Peyer's patch (tissue), 4 donors: ENCODE data around the gene TOPORS. TPM values are rescaled to one million over a fixed set of nuclear protein-coding genes. Genes with fewer than 3 reads are reported as not detected.

Source experiments
- DNase-seq, 3 donors: peaks; one replicate each; pipeline ENCODE4 v3.0.0-alpha.2; 2017 to 2019
- H3K27ac ChIP-seq, 4 donors: fragments of 200-600 bp; sonication (generic); one replicate each; pipeline ENCODE4 v1.5.1; 2016 to 2019
- H3K27me3 ChIP-seq, 2 donors: fragments of 200-600 bp; sonication (generic); one replicate each; pipeline ENCODE4 v1.5.1; 2019
- H3K36me3 ChIP-seq, 3 donors: fragments of 200-600 bp; sonication (generic); one replicate each; pipeline ENCODE4 v1.5.1; 2016 to 2019
- H3K4me1 ChIP-seq, 4 donors: fragments of 200-600 bp; sonication (generic); one replicate each; pipeline ENCODE4 v1.5.1; 2016 to 2019
- H3K4me3 ChIP-seq, 4 donors: fragments of 200-600 bp; sonication (generic); 1 replicate in 3 of 4; 2 replicates in 1 of 4; pipeline ENCODE4 v1.5.1; 2016 to 2019; ENCODE audit warnings: mild to moderate bottlenecking in 1 of 4
- H3K9me3 ChIP-seq, 4 donors: fragments of 200-600 bp; sonication (generic); one replicate each; pipeline ENCODE4 v1.5.1; 2016 to 2019; ENCODE audit warnings: mild to moderate bottlenecking in 1 of 4
- POLR2A ChIP-seq, 2 donors: fragments of 450-650 bp; IDR thresholded peaks; one replicate each; pipeline ENCODE4 v1.5.1; 2017; ENCODE audit warnings: antibody characterized with exemption in 2 of 2, mild to moderate bottlenecking in 2 of 2, moderate library complexity in 2 of 2
- total RNA-seq, 4 donors: library from RNA; depleted of rRNA; stranded (reverse); fragments of >200 nt; gene quantifications; one replicate each; pipeline ENCODE4 v1.1.0, GENCODE V29; 2016
- TF ChIP-seq, protein P1 (sequence below), 6 experiments: fragments of 450-650 bp in 4 of 6; fragments of 200-600 bp in 2 of 6; sonication (generic) in 1 of 6; IDR thresholded peaks; one replicate each; pipeline ENCODE4 v1.5.1; 2017 to 2019; ENCODE audit warnings: antibody characterized with exemption in 6 of 6, mild to moderate bottlenecking in 3 of 6, moderate library complexity in 1 of 6

The TOPORS gene
- total RNA-seq, 4 donors from 2014 or later, result 14.9 to 22.0 (median 18.6) TPM

- DNase-seq, result peak; percentile 94 to 99 (median 96)
- peaks cover 0 to 15% (median 3%) of the 10 kb centered on the region in 4 donors for H3K4me1 ChIP-seq
- no peaks in the 10 kb centered on the region for H3K9me3 ChIP-seq
- TF ChIP-seq POLR2A (IDR thresholded peaks at IDR 0.05), result peak; percentile 87 to 89
- TF ChIP-seq, protein P1, sequence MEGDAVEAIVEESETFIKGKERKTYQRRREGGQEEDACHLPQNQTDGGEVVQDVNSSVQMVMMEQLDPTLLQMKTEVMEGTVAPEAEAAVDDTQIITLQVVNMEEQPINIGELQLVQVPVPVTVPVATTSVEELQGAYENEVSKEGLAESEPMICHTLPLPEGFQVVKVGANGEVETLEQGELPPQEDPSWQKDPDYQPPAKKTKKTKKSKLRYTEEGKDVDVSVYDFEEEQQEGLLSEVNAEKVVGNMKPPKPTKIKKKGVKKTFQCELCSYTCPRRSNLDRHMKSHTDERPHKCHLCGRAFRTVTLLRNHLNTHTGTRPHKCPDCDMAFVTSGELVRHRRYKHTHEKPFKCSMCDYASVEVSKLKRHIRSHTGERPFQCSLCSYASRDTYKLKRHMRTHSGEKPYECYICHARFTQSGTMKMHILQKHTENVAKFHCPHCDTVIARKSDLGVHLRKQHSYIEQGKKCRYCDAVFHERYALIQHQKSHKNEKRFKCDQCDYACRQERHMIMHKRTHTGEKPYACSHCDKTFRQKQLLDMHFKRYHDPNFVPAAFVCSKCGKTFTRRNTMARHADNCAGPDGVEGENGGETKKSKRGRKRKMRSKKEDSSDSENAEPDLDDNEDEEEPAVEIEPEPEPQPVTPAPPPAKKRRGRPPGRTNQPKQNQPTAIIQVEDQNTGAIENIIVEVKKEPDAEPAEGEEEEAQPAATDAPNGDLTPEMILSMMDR (IDR thresholded peaks at IDR 0.05), result peak in 1 of 6 experiments; percentile 13
- no peaks in the 10 kb centered on the region for H3K27me3 ChIP-seq
- peak within 1 kb of the TSS; percentile 77 to 94 (median 88) for H3K27ac ChIP-seq
- H3K36me3 ChIP-seq, result peaks cover 0 to 2% (median 0%) of the 10 kb centered on the region in 3 donors
- peak within 1 kb of the TSS; percentile 52 to 89 (median 64) for H3K4me3 ChIP-seq
These were observed 20.6 kb upstream of the TOPORS start, which contains the start of gene NDUFB6 for GRCh38 chr9:32572900-32573523. Gene NDUFB6, minus strand, starts transcription at chr9:32573159. Its CDS starts 99 bp downstream, at chr9:32573060.

GRCh38 chr9:32571969-32572899 is 19.8 kb upstream of the TOPORS start:
- Histone ChIP-seq H3K4me3 (peak overlapping the region; percentile 52 to 89 (median 64)), H3K36me3 (peaks cover 0 to 6% (median 0%) of the 10 kb centered on the region in 3 donors), H3K9me3 (no peaks in the 10 kb centered on the region), H3K27me3 (no peaks in the 10 kb centered on the region), H3K27ac (peak overlapping the region; percentile 77 to 94 (median 88)), H3K4me1 (peaks cover 0 to 15% (median 3%) of the 10 kb centered on the region in 4 donors)
- no peak for TF ChIP-seq POLR2A (IDR thresholded peaks at IDR 0.05)
- TF ChIP-seq, protein P1 (IDR thresholded peaks at IDR 0.05), result peak; percentile 54 to 89 (median 74)
- peak; percentile 52 to 90 (median 79) for DNase-seq

GRCh38 chr9:32570262-32570661 is 17.9 kb upstream of the TOPORS start:
- DNase-seq, result no peak
- H3K9me3 ChIP-seq, result no peaks in the 10 kb centered on the region
- peaks cover 0 to 15% (median 3%) of the 10 kb centered on the region in 4 donors for H3K4me1 ChIP-seq
- H3K27ac ChIP-seq, result no peak overlapping the region
- no peak overlapping the region for H3K4me3 ChIP-seq
- no peak for TF ChIP-seq POLR2A (IDR thresholded peaks at IDR 0.05)
- H3K36me3 ChIP-seq, result peaks cover 0 to 25% (median 0%) of the 10 kb centered on the region in 3 donors
- no peaks in the 10 kb centered on the region for H3K27me3 ChIP-seq

DNA sequence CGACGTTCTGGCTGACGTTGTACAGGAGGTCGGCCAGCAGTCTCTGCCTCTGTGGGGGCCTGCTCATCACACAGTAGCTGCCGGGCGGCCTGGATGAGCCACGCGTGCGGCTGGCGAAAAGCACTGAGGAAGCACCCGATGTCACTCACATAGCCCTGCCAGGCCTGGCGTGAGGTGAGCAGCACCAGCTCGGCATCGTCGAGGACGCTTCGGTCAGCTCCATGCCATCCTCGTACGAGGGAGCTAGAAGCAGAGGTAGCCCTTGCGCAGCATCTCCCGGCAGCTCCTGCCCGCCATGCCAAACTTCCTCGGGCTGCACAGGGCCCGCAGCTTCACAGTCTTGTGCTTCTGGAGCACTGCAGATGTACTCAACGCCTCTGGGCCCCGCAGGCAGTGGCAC is 14.4 kb upstream of the TOPORS start:
- peaks cover 0 to 27% (median 0%) of the 10 kb centered on the region in 3 donors for H3K36me3 ChIP-seq
- DNase-seq, result no peak

GRCh38 chr9:32565967-32566366 is 13.6 kb upstream of the TOPORS start:
- Histone ChIP-seq H3K27ac (no peak overlapping the region), H3K36me3 (peaks cover 0 to 27% (median 0%) of the 10 kb centered on the region in 3 donors), H3K9me3 (no peaks in the 10 kb centered on the region), H3K4me1 (peaks cover 0 to 3% (median 0%) of the 10 kb centered on the region in 4 donors), H3K4me3 (no peak overlapping the region), H3K27me3 (no peaks in the 10 kb centered on the region)
- no peak for DNase-seq
- TF ChIP-seq, protein P1 (IDR thresholded peaks at IDR 0.05), result no peak
- TF ChIP-seq POLR2A (IDR thresholded peaks at IDR 0.05), result no peak

More for the DNA sequence above, 14.4 kb upstream of the TOPORS start:
- Histone ChIP-seq H3K27ac (no peak overlapping the region), H3K27me3 (no peaks in the 10 kb centered on the region), H3K9me3 (no peaks in the 10 kb centered on the region), H3K4me1 (peaks cover 0 to 11% (median 0%) of the 10 kb centered on the region in 4 donors), H3K4me3 (no peak overlapping the region)
- TF ChIP-seq, protein P1 (IDR thresholded peaks at IDR 0.05), result no peak
- no peak for TF ChIP-seq POLR2A (IDR thresholded peaks at IDR 0.05)
